KMS-11 (cell line): ENCODE measurements around the gene C1orf232.

Source experiments
- H2AFZ ChIP-seq: fragments of 200-600 bp; sonication (generic); 2 replicates; pipeline ENCODE4 v1.6.1; 2016; ENCODE audit warnings: antibody characterized with exemption, mixed run types, low read depth
- H3K27ac ChIP-seq: fragments of 200-600 bp; sonication (generic); 2 replicates; pipeline ENCODE4 v1.6.1; 2016; ENCODE audit warnings: mild to moderate bottlenecking, mixed run types
- H3K27me3 ChIP-seq: fragments of 200-600 bp; sonication (generic); 2 replicates; pipeline ENCODE4 v1.6.1; 2017; ENCODE audit warnings: mild to moderate bottlenecking, low read depth, mixed run types, moderate library complexity; ENCODE audit not compliant: insufficient read depth
- H3K36me3 ChIP-seq: fragments of 200-600 bp; sonication (generic); 2 replicates; pipeline ENCODE4 v1.6.1; 2017; ENCODE audit warnings: mild to moderate bottlenecking, mixed run types; ENCODE audit not compliant: insufficient read depth
- H3K4me1 ChIP-seq: fragments of 200-600 bp; sonication (generic); 2 replicates; pipeline ENCODE4 v1.6.1; 2016; ENCODE audit warnings: mild to moderate bottlenecking, low read depth, mixed run types; ENCODE audit not compliant: poor library complexity, severe bottlenecking
- H3K4me2 ChIP-seq: fragments of 200-600 bp; sonication (generic); 2 replicates; pipeline ENCODE4 v1.7.0; 2016; ENCODE audit warnings: mild to moderate bottlenecking, mixed run types
- H3K4me3 ChIP-seq: fragments of 200-600 bp; sonication (generic); IDR thresholded peaks from 2 replicates; pipeline ENCODE4 v1.6.1; 2017; ENCODE audit warnings: low read depth, low read length, mixed read lengths; ENCODE audit not compliant: insufficient read depth
- H3K79me2 ChIP-seq: fragments of 200-600 bp; sonication (generic); 2 replicates; pipeline ENCODE4 v1.6.1; 2016; ENCODE audit warnings: low read depth, mixed run types; ENCODE audit not compliant: insufficient read depth
- H3K9ac ChIP-seq: fragments of 200-600 bp; sonication (generic); 2 replicates; pipeline ENCODE4 v1.6.1; 2016; ENCODE audit warnings: mild to moderate bottlenecking, mixed run types
- H4K20me1 ChIP-seq: fragments of 200-600 bp; sonication (generic); 2 replicates; pipeline ENCODE4 v1.6.1; 2016; ENCODE audit warnings: mild to moderate bottlenecking, mixed run types; ENCODE audit not compliant: insufficient read depth
- TF ChIP-seq, protein P1 (sequence below): fragments of 200-600 bp; sonication (generic); conservative IDR thresholded peaks from 2 replicates; pipeline ENCODE4 v1.6.1; 2017; ENCODE audit warnings: low read depth, mild to moderate bottlenecking, antibody characterized with exemption, low read length, moderate library complexity, mixed read lengths

C1orf232 gene

DNA sequence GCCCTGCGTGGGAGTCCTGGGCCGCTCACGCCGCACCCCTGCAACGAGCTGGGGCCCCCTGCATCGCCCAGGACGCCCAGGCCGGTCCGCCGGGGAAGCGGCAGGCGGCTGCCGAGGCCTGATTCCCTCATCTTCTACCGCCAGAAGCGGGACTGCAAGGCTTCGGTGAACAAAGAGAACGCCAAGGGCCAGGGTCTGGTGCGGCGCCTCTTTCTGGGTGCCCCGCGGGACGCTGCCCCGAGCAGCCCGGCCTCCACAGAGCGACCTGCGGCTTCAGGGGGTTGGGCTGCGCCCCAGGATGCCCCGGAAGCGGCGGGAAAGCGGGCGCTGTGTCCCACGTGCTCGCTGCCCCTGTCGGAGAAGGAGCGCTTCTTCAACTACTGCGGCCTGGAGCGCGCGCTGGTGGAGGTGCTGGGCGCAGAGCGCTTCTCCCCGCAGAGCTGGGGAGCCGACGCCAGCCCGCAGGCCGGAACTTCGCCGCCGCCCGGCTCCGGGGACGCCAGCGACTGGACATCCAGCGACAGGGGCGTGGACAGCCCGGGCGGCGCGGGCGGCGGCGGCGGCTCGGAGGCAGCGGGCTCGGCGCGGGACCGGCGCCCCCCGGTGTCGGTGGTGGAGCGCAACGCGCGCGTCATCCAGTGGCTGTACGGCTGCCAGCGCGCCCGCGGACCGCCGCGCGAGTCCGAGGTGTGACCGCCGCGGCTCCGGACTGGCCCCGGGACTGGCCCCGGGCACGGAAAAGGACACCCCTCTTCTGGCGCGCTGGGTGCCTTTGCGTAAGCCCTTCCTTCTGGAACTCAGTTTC is 7.1 kb downstream of the C1orf232 start:
- peaks cover 17% of the 10 kb centered on the region for H3K4me1 ChIP-seq
- H3K27me3 ChIP-seq, result peaks cover 48% of the 10 kb centered on the region
- no peaks in the 10 kb centered on the region for H3K79me2 ChIP-seq
- no peak overlapping the region for H3K9ac ChIP-seq
- no peak overlapping the region for H3K27ac ChIP-seq
- H2AFZ ChIP-seq, result no peak overlapping the region
- no peaks in the 10 kb centered on the region for H4K20me1 ChIP-seq
- no peak overlapping the region for H3K4me2 ChIP-seq
- TF ChIP-seq, protein P1, sequence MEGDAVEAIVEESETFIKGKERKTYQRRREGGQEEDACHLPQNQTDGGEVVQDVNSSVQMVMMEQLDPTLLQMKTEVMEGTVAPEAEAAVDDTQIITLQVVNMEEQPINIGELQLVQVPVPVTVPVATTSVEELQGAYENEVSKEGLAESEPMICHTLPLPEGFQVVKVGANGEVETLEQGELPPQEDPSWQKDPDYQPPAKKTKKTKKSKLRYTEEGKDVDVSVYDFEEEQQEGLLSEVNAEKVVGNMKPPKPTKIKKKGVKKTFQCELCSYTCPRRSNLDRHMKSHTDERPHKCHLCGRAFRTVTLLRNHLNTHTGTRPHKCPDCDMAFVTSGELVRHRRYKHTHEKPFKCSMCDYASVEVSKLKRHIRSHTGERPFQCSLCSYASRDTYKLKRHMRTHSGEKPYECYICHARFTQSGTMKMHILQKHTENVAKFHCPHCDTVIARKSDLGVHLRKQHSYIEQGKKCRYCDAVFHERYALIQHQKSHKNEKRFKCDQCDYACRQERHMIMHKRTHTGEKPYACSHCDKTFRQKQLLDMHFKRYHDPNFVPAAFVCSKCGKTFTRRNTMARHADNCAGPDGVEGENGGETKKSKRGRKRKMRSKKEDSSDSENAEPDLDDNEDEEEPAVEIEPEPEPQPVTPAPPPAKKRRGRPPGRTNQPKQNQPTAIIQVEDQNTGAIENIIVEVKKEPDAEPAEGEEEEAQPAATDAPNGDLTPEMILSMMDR, result no peak
- H3K4me3 ChIP-seq, result no peak overlapping the region
- H3K36me3 ChIP-seq, result no peaks in the 10 kb centered on the region

DNA sequence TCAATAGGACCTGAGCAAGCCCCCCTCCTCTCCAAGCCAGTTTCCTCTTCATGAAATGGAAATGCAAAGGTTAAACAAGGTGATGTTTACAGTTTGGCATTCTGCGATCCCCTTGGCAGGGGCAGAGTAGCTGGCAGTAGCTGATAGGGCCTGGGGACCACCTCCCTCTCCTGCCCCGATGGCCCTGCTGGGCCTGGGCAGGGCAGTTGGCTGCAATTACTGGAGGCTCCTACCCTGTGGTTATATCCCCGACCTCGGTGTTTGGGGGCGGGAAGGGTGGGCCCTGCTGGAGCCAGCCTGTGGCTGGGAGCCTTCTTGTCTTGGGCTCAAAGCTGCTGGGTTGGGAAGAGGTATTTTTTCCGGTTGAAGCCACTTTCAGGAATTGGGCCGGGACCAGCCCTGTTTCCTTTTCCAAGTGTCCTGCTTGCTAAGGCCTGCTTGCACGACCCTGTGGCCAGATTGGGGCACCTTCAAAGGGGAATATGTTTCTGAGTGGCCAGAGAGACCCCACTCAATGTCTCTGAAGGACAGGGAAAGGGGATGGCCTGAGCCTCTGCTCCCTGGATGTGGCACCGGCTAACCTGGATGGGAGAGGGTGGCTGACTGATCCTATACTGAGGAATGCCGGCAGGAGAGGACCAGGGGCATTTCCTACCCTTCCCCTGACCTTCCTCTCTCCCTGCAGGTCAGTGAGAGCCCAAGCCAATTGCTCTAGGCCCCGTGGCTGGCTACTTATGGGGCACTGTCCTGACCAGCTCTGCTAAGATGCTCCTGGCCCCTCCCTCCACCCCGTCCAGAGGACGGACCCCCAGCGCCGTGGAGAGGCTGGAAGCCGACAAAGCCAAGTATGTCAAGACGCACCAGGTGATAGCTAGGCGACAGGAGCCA is 8.0 kb downstream of the C1orf232 start:
- no peak overlapping the region for H2AFZ ChIP-seq
- H3K9ac ChIP-seq, result no peak overlapping the region
- TF ChIP-seq, protein P1, result no peak
- no peak overlapping the region for H3K27ac ChIP-seq
- no peak overlapping the region for H3K4me3 ChIP-seq
- H3K27me3 ChIP-seq, result peaks cover 48% of the 10 kb centered on the region
- H3K4me2 ChIP-seq, result no peak overlapping the region
- no peaks in the 10 kb centered on the region for H3K79me2 ChIP-seq
- no peaks in the 10 kb centered on the region for H3K36me3 ChIP-seq
- no peaks in the 10 kb centered on the region for H4K20me1 ChIP-seq
- peaks cover 8% of the 10 kb centered on the region for H3K4me1 ChIP-seq

DNA sequence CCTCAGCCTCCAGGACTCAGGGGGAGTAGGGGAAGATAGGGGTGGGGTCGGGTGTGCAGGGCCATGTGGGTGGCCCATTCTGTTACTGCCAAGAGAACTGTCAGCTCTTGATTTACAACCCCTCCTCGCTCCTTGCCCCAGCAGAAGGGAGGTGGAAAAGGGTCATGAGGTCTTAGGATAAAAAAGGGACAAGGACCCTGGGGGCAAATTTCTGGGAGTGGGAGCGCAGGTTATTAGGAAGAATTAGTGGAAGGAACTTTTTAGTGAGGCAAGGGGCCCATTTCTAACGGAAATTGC is 9.1 kb downstream of the C1orf232 start:
- no peak overlapping the region for H3K4me3 ChIP-seq
- H2AFZ ChIP-seq, result no peak overlapping the region

DNA sequence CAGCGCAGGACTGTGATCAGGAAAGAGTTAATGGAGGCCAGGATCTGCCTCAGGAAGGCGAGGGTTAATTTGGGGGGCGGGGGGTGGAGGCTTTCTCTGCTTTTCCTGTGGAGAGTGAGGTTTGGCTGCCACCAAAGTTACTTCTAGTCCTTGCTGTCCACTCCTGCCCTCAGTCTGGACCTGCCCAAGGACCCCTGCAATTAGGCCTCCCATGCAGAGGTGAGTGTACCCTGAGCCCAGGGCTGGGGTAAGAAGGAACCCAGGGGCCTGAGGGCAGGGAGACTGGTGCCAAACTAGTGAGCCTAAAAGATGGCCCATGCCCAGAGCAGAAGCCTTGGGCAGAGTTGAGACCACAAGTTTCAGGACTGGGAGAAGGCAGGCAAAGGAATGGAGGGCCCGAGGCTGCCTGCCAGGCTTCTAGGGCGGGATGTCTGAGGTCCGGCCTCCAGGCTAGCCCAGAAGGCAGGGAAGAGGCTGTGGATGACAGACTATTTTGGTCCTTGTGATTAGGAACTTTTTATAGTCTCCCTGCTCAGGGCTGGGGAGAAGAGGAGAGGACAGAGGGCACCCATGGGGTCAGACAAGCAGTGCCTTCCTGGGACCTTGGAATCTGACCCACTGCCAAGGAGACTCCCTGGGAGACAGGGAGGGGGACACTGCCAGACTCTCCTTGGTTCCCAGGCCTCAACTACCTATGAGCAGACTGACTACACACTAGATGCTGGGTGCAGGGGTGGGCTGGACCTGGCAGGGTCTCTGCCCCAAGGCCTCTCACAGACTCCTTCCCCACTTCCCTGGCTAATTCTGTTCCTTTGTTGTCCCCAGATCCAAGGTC is 9.6 kb downstream of the C1orf232 start, which contains the start of gene FAM110D:
TSS of gene FAM110D (plus strand) at position 172 of the 835 bp plus-strand sequence. CDS start 2,213 bp downstream, outside the sequence.
- Histone ChIP-seq H3K4me2 (no peak within 1 kb of the TSS), H3K79me2 (no peaks in the 10 kb centered on the region), H4K20me1 (no peaks in the 10 kb centered on the region), H3K9ac (no peak within 1 kb of the TSS), H2AFZ (no peak within 1 kb of the TSS), H3K4me3 (no peak within 1 kb of the TSS), H3K27ac (no peak within 1 kb of the TSS), H3K4me1 (no peaks in the 10 kb centered on the region), H3K27me3 (peaks cover 37% of the 10 kb centered on the region), H3K36me3 (no peaks in the 10 kb centered on the region)
- TF ChIP-seq, protein P1, result no peak

More for the DNA sequence above, 9.1 kb downstream of the C1orf232 start:
- TF ChIP-seq, protein P1, result no peak
- no peak overlapping the region for H3K4me2 ChIP-seq
- H4K20me1 ChIP-seq, result no peaks in the 10 kb centered on the region
- peaks cover 40% of the 10 kb centered on the region for H3K27me3 ChIP-seq
- no peak overlapping the region for H3K9ac ChIP-seq
- H3K4me1 ChIP-seq, result no peaks in the 10 kb centered on the region
- no peak overlapping the region for H3K27ac ChIP-seq
- H3K36me3 ChIP-seq, result no peaks in the 10 kb centered on the region
- no peaks in the 10 kb centered on the region for H3K79me2 ChIP-seq
